Measurements from ENCODE around the gene TNS3.

GRCh38 chr7:47352394-47352968, 229.4 kb downstream of the TNS3 start:
- TF ChIP-seq CTCF (IDR thresholded peaks at IDR 0.05; ENCODE audit: low read depth, low read length) (no peak), POLR2A (IDR thresholded peaks at IDR 0.05; ENCODE audit: extremely low read depth, insufficient read length) (no peak)
